Colonic mucosa (tissue), 4 donors: ENCODE measurements around the gene CCDC186. TPM values are rescaled to one million over a fixed set of nuclear protein-coding genes. Genes with fewer than 3 reads are reported as not detected.

Experiments used
- DNase-seq: peaks from one replicate; pipeline ENCODE4 v3.0.0-alpha.2; 2020
- H3K27ac ChIP-seq: fragments of 200-600 bp; one replicate; pipeline ENCODE4 v1.8.0; 2021
- H3K27me3 ChIP-seq: fragments of 200-600 bp; one replicate; pipeline ENCODE4 v1.8.0; 2021
- H3K36me3 ChIP-seq: fragments of 200-600 bp; one replicate; pipeline ENCODE4 v1.8.0; 2021
- H3K4me1 ChIP-seq: fragments of 200-600 bp; one replicate; pipeline ENCODE4 v1.8.0; 2021; ENCODE audit warnings: mild to moderate bottlenecking
- H3K4me3 ChIP-seq: fragments of 200-600 bp; one replicate; pipeline ENCODE4 v1.8.0; 2021
- H3K9ac ChIP-seq, 2 donors: one replicate each; pipeline ENCODE4 v1.7.0; 2013; ENCODE audit warnings: control low read depth in 2 of 2, low read depth in 2 of 2, low read length in 2 of 2
- H3K9me3 ChIP-seq: fragments of 200-600 bp; one replicate; pipeline ENCODE4 v1.8.0; 2021
- CTCF ChIP-seq: fragments of 200-600 bp; IDR thresholded peaks from one replicate; pipeline ENCODE4 v1.8.0; 2022; ENCODE audit warnings: antibody characterized with exemption, mild to moderate bottlenecking
- intact Hi-C: fragments of 100-400 bp; cut with DNase I; formaldehyde crosslinking; loops from one replicate; pipeline ENCODE4 v1.14.1; 2022
- total RNA-seq, 2 donors: library from RNA; stranded (reverse); fragmentation: NEBNext Ultra II Directional in 1 of 2; extraction: Animal tissue kit (Norgen Biotek cat#: 25700) in 1 of 2; gene quantifications; one replicate each; pipeline ENCODE4 v1.2.1, GENCODE V29; 2021
- donor health status: healthy.
- donor health status: DM: no; HTN: no; CAD: no.
- donor health status: DM: no; HTN: no; CAD: no.

The CCDC186 gene
- total RNA-seq, 2 donors from 2014 or later, result 31.2 to 53.1 TPM

DNA sequence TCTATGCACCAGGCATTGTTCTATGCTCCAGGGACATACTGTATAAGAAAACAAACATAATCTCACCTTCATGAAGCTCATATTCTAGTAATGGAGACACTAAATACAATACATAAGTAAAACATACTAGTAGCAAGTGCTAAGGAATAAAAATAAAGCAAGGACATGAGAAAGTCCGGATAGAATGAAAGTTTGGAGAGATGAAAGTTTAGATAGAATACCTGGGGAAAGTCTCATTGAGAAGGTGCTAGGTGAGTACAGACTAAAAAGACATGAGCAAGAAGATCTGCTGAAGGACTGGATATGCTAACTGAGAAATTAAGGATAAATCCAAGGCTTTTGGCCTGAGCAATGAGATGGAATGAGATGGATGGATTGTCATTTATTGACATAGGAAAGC, 34.0 kb downstream of the CCDC186 start:
- DNase-seq, result no peak
- no peak overlapping the region for H3K9ac ChIP-seq
- intact Hi-C loops, result no loop called here
- H3K4me1 ChIP-seq, result no peaks in the 10 kb centered on the region
- no peak overlapping the region for H3K27ac ChIP-seq
- no peak overlapping the region for H3K4me3 ChIP-seq
- no peak for TF ChIP-seq CTCF
- no peaks in the 10 kb centered on the region for H3K9me3 ChIP-seq
- peaks cover 5% of the 10 kb centered on the region for H3K36me3 ChIP-seq
- no peaks in the 10 kb centered on the region for H3K27me3 ChIP-seq

DNA sequence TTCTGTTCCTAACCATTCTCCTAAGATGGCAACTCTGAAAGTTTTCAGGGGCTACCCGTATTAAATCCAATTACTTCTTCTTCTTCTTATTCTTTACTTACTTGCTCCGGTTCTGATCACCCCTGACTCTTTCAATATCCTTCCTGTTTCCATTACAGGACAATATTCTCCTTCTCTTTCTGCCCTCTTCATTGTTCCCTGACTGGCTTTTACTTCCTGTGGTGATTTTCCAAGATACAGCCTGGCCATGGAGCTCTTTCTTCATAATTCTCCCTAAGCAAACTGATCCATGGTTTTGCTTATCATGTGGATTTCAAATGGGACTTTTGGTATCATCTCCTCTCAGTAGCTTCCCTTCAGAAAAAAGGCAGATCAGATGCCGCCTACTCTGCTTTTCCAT, 35.4 kb downstream of the CCDC186 start:
- Histone ChIP-seq H3K9me3 (no peaks in the 10 kb centered on the region), H3K27ac (no peak overlapping the region), H3K36me3 (peaks cover 5% of the 10 kb centered on the region), H3K27me3 (no peaks in the 10 kb centered on the region), H3K4me1 (no peaks in the 10 kb centered on the region), H3K4me3 (no peak overlapping the region), H3K9ac (no peak overlapping the region)
- DNase-seq, result no peak
- no peak for TF ChIP-seq CTCF
- intact Hi-C loops, result no loop called here

GRCh38 chr10:114135476-114135875, 38.5 kb downstream of the CCDC186 start:
- DNase-seq, result no peak
- intact Hi-C loops, result no loop called here
- TF ChIP-seq CTCF, result no peak
- Histone ChIP-seq H3K4me3 (no peak overlapping the region), H3K36me3 (peaks cover 5% of the 10 kb centered on the region), H3K4me1 (no peaks in the 10 kb centered on the region), H3K27me3 (no peaks in the 10 kb centered on the region), H3K9me3 (no peaks in the 10 kb centered on the region), H3K27ac (no peak overlapping the region), H3K9ac (no peak overlapping the region)

GRCh38 chr10:114131094-114131493, 42.9 kb downstream of the CCDC186 start:
- Histone ChIP-seq H3K9ac (no peak overlapping the region), H3K4me1 (no peaks in the 10 kb centered on the region), H3K36me3 (no peaks in the 10 kb centered on the region), H3K27me3 (no peaks in the 10 kb centered on the region), H3K4me3 (no peak overlapping the region), H3K27ac (no peak overlapping the region), H3K9me3 (no peaks in the 10 kb centered on the region)
- no peak for TF ChIP-seq CTCF
- no peak for DNase-seq
- intact Hi-C loops, result no loop called here

GRCh38 chr10:114121031-114121430, 53.0 kb downstream of the CCDC186 start:
- H3K9ac ChIP-seq, result no peak overlapping the region
- no peak overlapping the region for H3K27ac ChIP-seq
- H3K27me3 ChIP-seq, result no peaks in the 10 kb centered on the region
- no peaks in the 10 kb centered on the region for H3K9me3 ChIP-seq
- no peaks in the 10 kb centered on the region for H3K36me3 ChIP-seq
- no peak overlapping the region for H3K4me3 ChIP-seq
- H3K4me1 ChIP-seq, result no peaks in the 10 kb centered on the region
- no peak for TF ChIP-seq CTCF
- no peak for DNase-seq
- intact Hi-C loops, result no loop called here

DNA sequence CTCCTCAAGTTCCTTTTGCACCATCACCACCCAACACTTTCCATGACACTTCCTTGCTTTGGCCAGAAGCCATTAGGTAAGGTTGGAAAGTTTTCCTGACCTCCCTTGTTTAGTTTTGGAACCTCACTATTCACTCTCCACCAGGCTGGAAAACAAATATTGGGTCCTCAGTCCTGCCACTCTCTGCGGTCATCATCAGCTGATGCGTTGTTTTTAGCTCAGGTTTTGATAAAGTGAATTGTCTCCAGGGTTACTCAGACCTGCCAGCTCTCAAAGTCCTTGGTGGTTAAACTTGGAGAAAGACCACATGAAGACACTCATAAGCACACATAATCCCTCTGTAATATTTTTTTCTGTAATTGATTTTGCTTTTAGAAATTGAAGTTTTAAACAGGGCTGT, 55.5 kb downstream of the CCDC186 start:
- no peak for DNase-seq
- intact Hi-C loops, result no loop called here
- no peak for TF ChIP-seq CTCF
- Histone ChIP-seq H3K27ac (no peak overlapping the region), H3K9ac (no peak overlapping the region), H3K27me3 (no peaks in the 10 kb centered on the region), H3K9me3 (no peaks in the 10 kb centered on the region), H3K4me1 (no peaks in the 10 kb centered on the region), H3K4me3 (no peak overlapping the region), H3K36me3 (no peaks in the 10 kb centered on the region)
